Dendritic cell treated with granulocyte-macrophage colony-stimulating factor and Interleukin-4, amounts not matched to agents 40 ng/mL and 50 ng/mL, for 4 days (primary cell): Measurements from ENCODE around the gene ZNF202.

Experiments
- H3K27ac Mint-ChIP-seq: one replicate; pipeline ENCODE4 v1.8.0; 2022; ENCODE audit warnings: mild to moderate bottlenecking, mixed read lengths
- H3K27me3 Mint-ChIP-seq: one replicate; pipeline ENCODE4 v1.8.0; 2022; ENCODE audit warnings: mild to moderate bottlenecking, mixed read lengths
- H3K36me3 Mint-ChIP-seq: one replicate; pipeline ENCODE4 v1.8.0; 2022; ENCODE audit warnings: low read depth, mixed read lengths
- H3K4me1 Mint-ChIP-seq: one replicate; pipeline ENCODE4 v1.8.0; 2022; ENCODE audit warnings: low read depth, mixed read lengths
- H3K4me3 Mint-ChIP-seq: one replicate; pipeline ENCODE4 v1.8.0; 2022; ENCODE audit warnings: mild to moderate bottlenecking, moderate library complexity, mixed read lengths
- H3K9me3 Mint-ChIP-seq: one replicate; pipeline ENCODE4 v1.8.0; 2022; ENCODE audit warnings: mixed read lengths
- intact Hi-C: fragments of 100-400 bp; cut with micrococcal nuclease; formaldehyde crosslinking; loops from one replicate; pipeline ENCODE4 v1.15.0; 2022

The ZNF202 gene

GRCh38 chr11:123684601-123685000 lies 56.9 kb downstream of the ZNF202 start:
- H3K36me3 Mint-ChIP-seq = no peaks in the 10 kb centered on the region

GRCh38 chr11:123683428-123684170 lies 57.9 kb downstream of the ZNF202 start:
- Mint-ChIP-seq H3K27me3 (peaks cover 9% of the 10 kb centered on the region), H3K36me3 (no peaks in the 10 kb centered on the region), H3K4me1 (no peaks in the 10 kb centered on the region), H3K4me3 (no peak overlapping the region), H3K27ac (no peak overlapping the region), H3K9me3 (no peaks in the 10 kb centered on the region)
- intact Hi-C loops = no loop called here

More at GRCh38 chr11:123684601-123685000, 56.9 kb downstream of the ZNF202 start:
- Mint-ChIP-seq H3K27ac (no peak overlapping the region), H3K4me3 (no peak overlapping the region), H3K9me3 (no peaks in the 10 kb centered on the region), H3K27me3 (peaks cover 12% of the 10 kb centered on the region), H3K4me1 (no peaks in the 10 kb centered on the region)
- intact Hi-C loops = no loop called here

GRCh38 chr11:123682696-123683410 lies 58.6 kb downstream of the ZNF202 start:
- intact Hi-C loops = no loop called here
- H3K9me3 Mint-ChIP-seq = no peaks in the 10 kb centered on the region
- H3K4me3 Mint-ChIP-seq = no peak overlapping the region
- H3K27me3 Mint-ChIP-seq = peaks cover 9% of the 10 kb centered on the region
- no peaks in the 10 kb centered on the region for H3K36me3 Mint-ChIP-seq
- H3K27ac Mint-ChIP-seq = no peak overlapping the region
- no peaks in the 10 kb centered on the region for H3K4me1 Mint-ChIP-seq

GRCh38 chr11:123681030-123681429 lies 60.4 kb downstream of the ZNF202 start:
- Mint-ChIP-seq H3K4me3 (no peak overlapping the region), H3K9me3 (no peaks in the 10 kb centered on the region), H3K27me3 (peaks cover 5% of the 10 kb centered on the region), H3K27ac (no peak overlapping the region), H3K4me1 (no peaks in the 10 kb centered on the region), H3K36me3 (no peaks in the 10 kb centered on the region)
- intact Hi-C loops = no loop called here

GRCh38 chr11:123678246-123678645 lies 63.2 kb downstream of the ZNF202 start:
- intact Hi-C loops = no loop called here
- H3K27me3 Mint-ChIP-seq = peaks cover 3% of the 10 kb centered on the region
- no peak overlapping the region for H3K4me3 Mint-ChIP-seq
- H3K36me3 Mint-ChIP-seq = no peaks in the 10 kb centered on the region
- H3K27ac Mint-ChIP-seq = no peak overlapping the region
- H3K9me3 Mint-ChIP-seq = no peaks in the 10 kb centered on the region
- H3K4me1 Mint-ChIP-seq = no peaks in the 10 kb centered on the region

GRCh38 chr11:123677510-123677909 lies 64.0 kb downstream of the ZNF202 start:
- no peak overlapping the region for H3K4me3 Mint-ChIP-seq
- intact Hi-C loops = no loop called here
- no peaks in the 10 kb centered on the region for H3K36me3 Mint-ChIP-seq
- no peaks in the 10 kb centered on the region for H3K9me3 Mint-ChIP-seq
- H3K27me3 Mint-ChIP-seq = peaks cover 3% of the 10 kb centered on the region
- H3K27ac Mint-ChIP-seq = no peak overlapping the region
- H3K4me1 Mint-ChIP-seq = no peaks in the 10 kb centered on the region

- H3K36me3 Mint-ChIP-seq = no peaks in the 10 kb centered on the region
- intact Hi-C loops = no loop called here
- no peaks in the 10 kb centered on the region for H3K9me3 Mint-ChIP-seq
- no peak overlapping the region for H3K27ac Mint-ChIP-seq
- H3K4me3 Mint-ChIP-seq = no peak overlapping the region
- H3K4me1 Mint-ChIP-seq = no peaks in the 10 kb centered on the region
- no peaks in the 10 kb centered on the region for H3K27me3 Mint-ChIP-seq
Observed at GRCh38 chr11:123674297-123674696, 67.2 kb downstream of the ZNF202 start.
